ENCODE measurements around the gene ARHGEF16.

The ARHGEF16 gene

DNA sequence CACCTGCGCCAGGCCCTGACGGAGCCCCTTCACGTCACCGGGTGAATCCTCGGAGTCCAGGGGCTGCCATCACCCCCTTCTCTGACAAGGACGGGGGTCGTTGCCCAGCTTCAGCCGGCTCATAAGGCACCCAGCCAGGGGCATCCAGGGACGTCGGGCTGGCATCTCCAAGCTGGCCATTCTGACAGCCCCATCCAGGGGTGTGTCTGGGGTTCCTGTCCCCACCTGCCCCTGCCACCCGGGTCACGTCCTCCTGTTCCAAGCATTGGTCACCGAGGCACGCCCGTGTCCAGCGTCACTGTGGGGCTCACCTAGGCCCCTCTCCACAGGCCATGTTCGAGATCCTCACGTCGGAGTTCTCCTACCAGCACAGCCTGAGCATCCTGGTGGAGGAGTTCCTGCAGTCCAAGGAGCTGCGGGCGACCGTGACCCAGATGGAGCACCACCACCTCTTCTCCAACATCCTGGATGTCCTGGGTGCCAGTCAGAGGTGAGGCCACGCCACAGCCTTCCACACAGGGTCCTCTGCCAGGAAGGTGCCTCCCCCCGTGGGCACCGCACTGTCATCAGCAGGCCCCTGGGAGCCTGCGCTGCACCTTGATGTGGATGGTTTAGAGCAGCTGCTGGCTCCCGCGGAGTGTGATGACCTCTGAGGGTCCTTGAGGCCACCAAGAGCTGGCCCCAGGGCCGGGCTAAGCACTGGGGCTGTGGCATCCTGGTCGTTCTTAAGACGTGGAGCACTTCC is 14.8 kb downstream of the ARHGEF16 start:
- DNase-seq, result no peak

GRCh38 chr1:3469849-3470649 is 15.6 kb downstream of the ARHGEF16 start:
- no peak for DNase-seq

GRCh38 chr1:3470650-3471355 is 16.3 kb downstream of the ARHGEF16 start:
- DNase-seq, result no peak

GRCh38 chr1:3471356-3472087 is 17.1 kb downstream of the ARHGEF16 start:
- DNase-seq, result no peak

- no peak for DNase-seq
Measured at GRCh38 chr1:3472088-3472850, 17.8 kb downstream of the ARHGEF16 start.

GRCh38 chr1:3472906-3473305 is 18.4 kb downstream of the ARHGEF16 start:
- no peak for DNase-seq

GRCh38 chr1:3473381-3473844 is 18.9 kb downstream of the ARHGEF16 start:
- no peak for DNase-seq

- no peak for DNase-seq
Measured at GRCh38 chr1:3474016-3474415, 19.6 kb downstream of the ARHGEF16 start.

DNA sequence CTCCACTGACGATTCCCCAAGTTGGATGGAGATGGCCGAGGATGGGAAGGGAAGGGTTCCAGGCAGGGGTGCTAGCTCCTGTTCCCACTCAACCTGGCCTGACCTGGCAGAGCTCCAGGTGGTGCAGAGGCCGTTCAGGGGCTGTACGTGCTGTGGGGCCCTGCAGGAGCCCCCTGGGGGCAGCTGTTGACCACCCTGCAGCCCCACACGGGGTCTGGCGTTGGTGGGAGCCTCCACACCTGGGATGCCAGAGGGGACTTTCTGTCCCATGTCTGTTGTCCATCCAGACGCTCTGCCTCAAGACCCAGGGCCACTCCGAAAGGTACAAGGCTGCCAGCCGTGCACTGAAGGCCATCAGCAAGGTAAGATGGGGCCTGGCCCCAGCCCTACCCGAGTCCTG is 20.0 kb downstream of the ARHGEF16 start:
- DNase-seq, result no peak

DNA sequence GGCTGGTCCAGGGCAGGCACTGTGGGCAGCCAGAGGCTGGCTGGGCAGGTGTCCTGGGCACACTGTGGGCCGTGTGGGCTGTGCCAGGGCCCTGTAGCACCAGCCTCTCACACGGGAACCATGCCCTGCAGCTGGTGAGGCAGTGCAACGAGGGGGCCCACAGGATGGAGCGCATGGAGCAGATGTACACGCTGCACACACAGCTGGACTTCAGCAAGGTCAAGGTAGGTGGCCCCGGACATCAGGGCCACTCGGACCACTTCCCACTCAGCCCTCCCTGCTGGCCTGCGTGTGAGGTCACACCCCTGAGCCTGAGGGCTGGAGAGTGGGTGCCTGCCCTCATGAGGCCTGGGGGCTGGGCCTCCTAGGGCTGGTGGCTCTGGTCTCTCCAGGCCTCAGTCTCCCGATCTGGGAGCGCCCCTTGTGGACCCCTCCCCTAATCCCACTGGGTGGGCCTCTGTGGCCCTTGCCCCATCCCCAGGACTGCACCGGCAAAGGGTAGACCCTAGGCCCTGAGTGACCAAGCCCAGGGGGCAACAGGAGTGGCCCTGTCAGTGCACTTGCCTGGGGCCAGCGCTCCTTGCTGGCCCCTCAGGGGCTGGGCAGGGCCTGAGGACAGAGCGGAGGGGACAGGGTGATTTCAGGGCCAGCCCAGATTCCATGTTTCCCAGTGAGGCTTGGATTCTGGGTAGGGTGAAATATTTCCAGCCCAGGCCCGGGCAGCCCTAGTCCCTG is 21.5 kb downstream of the ARHGEF16 start:
- no peak for DNase-seq

GRCh38 chr1:3476666-3477065 is 22.2 kb downstream of the ARHGEF16 start:
- no peak for DNase-seq

DNA sequence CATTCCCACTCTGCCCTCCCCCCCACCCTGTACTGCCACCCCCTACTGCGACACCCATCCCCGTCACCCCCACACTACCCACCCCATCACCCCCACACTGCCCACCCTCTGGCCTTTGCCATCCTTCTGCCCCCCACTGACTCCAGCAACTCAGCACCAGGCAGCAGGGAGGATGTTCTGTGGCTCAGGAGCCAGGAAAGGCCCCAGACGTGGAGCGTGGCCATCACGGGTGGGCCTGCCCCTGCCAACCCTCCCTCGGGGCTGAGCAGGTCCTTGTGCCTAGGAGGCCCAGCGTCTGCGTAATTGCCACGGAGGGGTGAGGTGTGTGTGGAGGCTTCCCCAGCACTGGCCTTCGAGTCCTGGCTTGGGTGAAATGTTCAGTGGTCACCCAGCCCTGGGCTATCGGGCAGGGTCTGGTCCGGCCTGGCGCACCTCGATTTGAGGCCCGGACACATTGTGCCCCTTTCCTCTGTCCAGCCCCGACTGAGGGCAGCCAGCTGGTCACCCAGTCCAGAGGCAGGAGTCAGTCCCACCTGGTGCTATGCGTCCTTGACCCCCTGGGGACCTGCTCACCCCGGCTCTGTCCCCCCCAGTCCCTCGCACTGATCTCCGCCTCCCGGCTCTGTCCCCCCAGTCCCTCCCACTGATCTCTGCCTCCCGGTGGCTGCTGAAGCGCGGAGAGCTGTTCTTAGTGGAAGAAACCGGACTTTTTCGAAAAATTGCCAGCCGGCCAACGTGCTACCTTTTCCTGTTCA is 23.0 kb downstream of the ARHGEF16 start:
- no peak for DNase-seq

GRCh38 chr1:3478187-3478586 is 23.7 kb downstream of the ARHGEF16 start:
- DNase-seq, result no peak

- DNase-seq, result no peak
Measured at GRCh38 chr1:3479511-3480368, 25.3 kb downstream of the ARHGEF16 start.

- DNase-seq, result no peak
Measured at GRCh38 chr1:3480369-3480719, 25.9 kb downstream of the ARHGEF16 start.

DNA sequence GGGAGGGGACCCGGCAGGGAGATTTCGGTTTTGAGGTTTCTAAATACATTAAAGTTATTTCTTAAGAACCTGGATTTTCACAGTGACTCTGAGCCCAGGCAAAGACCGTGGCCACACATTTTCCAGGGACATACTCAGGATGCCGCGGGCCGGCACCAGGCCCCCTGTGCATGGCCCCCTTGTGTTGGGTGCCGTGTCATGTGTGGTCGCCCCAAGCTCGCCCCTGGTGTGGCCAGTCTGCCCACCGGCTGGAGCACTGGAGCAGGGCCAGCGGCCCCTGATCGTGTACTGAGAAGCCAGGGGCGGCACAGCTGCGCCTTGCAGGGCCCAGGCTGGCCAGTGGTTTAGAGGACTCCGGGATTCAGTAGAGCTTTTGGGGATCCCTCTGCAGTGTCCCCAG is 26.6 kb downstream of the ARHGEF16 start:
- no peak for DNase-seq

GRCh38 chr1:3481836-3482375 is 27.4 kb downstream of the ARHGEF16 start:
- no peak for DNase-seq

DNA sequence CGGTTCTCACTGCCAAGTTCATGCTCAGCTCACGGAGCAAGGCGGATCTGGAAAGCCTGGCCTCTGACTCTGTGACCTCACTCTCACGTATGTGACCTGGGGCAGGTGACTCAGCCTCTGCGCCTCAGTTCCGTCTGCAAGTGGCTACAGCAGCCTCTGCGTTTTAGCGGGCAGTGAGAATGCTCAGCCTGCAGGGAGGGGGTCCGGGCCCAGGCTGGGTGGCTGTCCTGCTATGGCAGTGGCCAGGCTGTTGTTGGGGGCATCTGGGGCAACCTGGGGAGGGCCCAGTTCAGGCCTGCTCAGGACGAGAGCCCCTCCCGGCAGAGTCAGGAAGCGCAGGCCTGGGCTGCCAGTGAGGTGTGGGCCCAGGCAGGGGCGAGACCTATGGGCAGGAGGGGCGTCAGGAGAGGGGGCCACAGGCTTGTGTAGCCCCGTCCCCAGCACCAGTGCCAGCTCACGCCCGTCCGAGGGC is 27.9 kb downstream of the ARHGEF16 start:
- no peak for DNase-seq

DNA sequence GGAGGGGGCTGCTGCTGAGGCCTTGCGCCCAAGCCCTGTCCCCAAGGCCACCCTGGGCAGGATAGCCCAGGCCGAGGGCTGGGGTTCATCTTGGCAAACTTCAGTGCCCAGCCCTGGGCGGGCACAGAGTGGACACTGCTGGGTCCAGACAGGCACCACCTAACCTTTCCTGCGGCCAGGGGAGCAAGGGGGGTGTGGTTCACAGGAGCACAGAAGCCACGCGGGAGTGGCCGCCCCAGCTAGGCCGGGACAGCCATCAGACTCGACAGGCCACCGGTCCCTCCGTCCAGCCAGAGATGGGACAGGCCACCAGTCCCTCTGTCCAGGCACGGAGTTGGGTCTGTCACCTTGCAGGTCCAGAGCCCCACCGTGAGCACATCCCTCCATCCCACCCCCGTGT is 28.9 kb downstream of the ARHGEF16 start:
- DNase-seq, result no peak

Data from OCI-M1 (cell line).